HepG2 (cell line): ENCODE data around the gene RRBP1. TPM values are rescaled to one million over a fixed set of nuclear protein-coding genes. Genes with fewer than 3 reads are reported as not detected.

ENCODE experiments used
- CENPX ChIP-seq: sonication (generic); formaldehyde crosslinking; IDR thresholded peaks from 2 replicates; pipeline ENCODE4 v1.9.0; 2021; ENCODE audit warnings: mild to moderate bottlenecking, missing genetic modification reagents, moderate library complexity
- CHD2 ChIP-seq: IDR thresholded peaks from 2 replicates; pipeline ENCODE4 v1.6.1; 2011; ENCODE audit warnings: low read depth, low read length, improper control_type of control experiment
- GATAD2A ChIP-seq: IDR thresholded peaks from 2 replicates; pipeline ENCODE4 v1.6.1; 2016
- HOXA7 ChIP-seq: sonication (generic); formaldehyde crosslinking; IDR thresholded peaks from 2 replicates; pipeline ENCODE4 v1.8.1; 2022; ENCODE audit warnings: mild to moderate bottlenecking, missing genetic modification reagents, moderate library complexity
- JUN ChIP-seq: sonication (generic); formaldehyde crosslinking; IDR thresholded peaks from 2 replicates; pipeline ENCODE4 v1.4.0; 2020; ENCODE audit warnings: mild to moderate bottlenecking, missing genetic modification reagents
- TCF7 ChIP-seq: sonication (generic); IDR thresholded peaks from 2 replicates; pipeline ENCODE4 v1.6.1; 2016; ENCODE audit warnings: antibody characterized with exemption, low read depth
- TGIF2 ChIP-seq: IDR thresholded peaks from 2 replicates; pipeline ENCODE4 v1.6.1; 2016; ENCODE audit warnings: control low read depth, missing compliant biosample characterization
- U2AF2 ChIP-seq: fragments of 200-400 bp; formaldehyde crosslinking; IDR thresholded peaks from 2 replicates; pipeline ENCODE4 v1.6.1; 2017; ENCODE audit warnings: low read depth, mild to moderate bottlenecking, low read length
- ZFP82 ChIP-seq: sonication (generic); formaldehyde crosslinking; IDR thresholded peaks from 2 replicates; pipeline ENCODE4 v1.5.1; 2020; ENCODE audit warnings: mild to moderate bottlenecking, missing genetic modification reagents, borderline replicate concordance
- ZNF282 ChIP-seq: fragments of 450-650 bp; IDR thresholded peaks from 2 replicates; pipeline ENCODE4 v1.6.1; 2018; ENCODE audit not compliant: partially characterized antibody
- ZNF354B ChIP-seq: sonication (generic); formaldehyde crosslinking; IDR thresholded peaks from 2 replicates; pipeline ENCODE4 v1.8.0; 2022; ENCODE audit warnings: mild to moderate bottlenecking, missing genetic modification reagents
- ZNF644 ChIP-seq: IDR thresholded peaks from 2 replicates; pipeline ENCODE4 v1.6.1; 2016; ENCODE audit warnings: low read depth
- ZNF709 ChIP-seq: sonication (generic); formaldehyde crosslinking; IDR thresholded peaks from 2 replicates; pipeline ENCODE4 v1.5.0; 2020; ENCODE audit warnings: mild to moderate bottlenecking, missing genetic modification reagents
- ZNF766 ChIP-seq: sonication (generic); formaldehyde crosslinking; IDR thresholded peaks from 2 replicates; pipeline ENCODE4 v1.5.0; 2020; ENCODE audit warnings: missing genetic modification reagents, borderline replicate concordance
- polyA plus RNA-seq, 8 experiments: library from polyadenylated mRNA; depleted of rRNA in 3 of 8; stranded (reverse) in 7 of 8; unstranded in 1 of 8; fragments of >200 nt; fragmentation: Illumina TruSeq in 4 of 8; extraction: Trizol in 4 of 8; gene quantifications; 2 replicates each; pipeline versions ENCODE4 v1.2.1 to v1.2.3, GENCODE V29; 2011 to 2016; ENCODE audit warnings: low read depth in 4 of 8, missing spikeins in 1 of 8, mixed read lengths in 1 of 8; ENCODE audit not compliant: insufficient read depth in 1 of 8
- total RNA-seq, 5 experiments: library from RNA; depleted of rRNA; stranded (reverse); fragments of >200 nt; fragmentation: Illumina TruSeq; extraction: Trizol; gene quantifications; 2 replicates each; pipeline ENCODE4 v1.2.3, GENCODE V29; 2016; ENCODE audit warnings: low read depth in 1 of 5
- TF ChIP-seq, protein P1 (sequence below): IDR thresholded peaks from 2 replicates; pipeline ENCODE4 v1.6.1; 2016; ENCODE audit warnings: low read depth, missing genetic modification reagents, missing compliant biosample characterization
- TF ChIP-seq, protein P2 (sequence below): IDR thresholded peaks from 2 replicates; pipeline ENCODE4 v1.6.1; 2018; ENCODE audit warnings: missing genetic modification reagents
- TF ChIP-seq, protein P3 (sequence below): sonication (generic); formaldehyde crosslinking; conservative IDR thresholded peaks from 2 replicates; pipeline ENCODE4 v1.4.0; 2020; ENCODE audit warnings: missing genetic modification reagents
- TF ChIP-seq, protein P4 (sequence below): sonication (generic); formaldehyde crosslinking; IDR thresholded peaks from 2 replicates; pipeline ENCODE4 v1.5.1; 2020; ENCODE audit warnings: missing genetic modification reagents, mild to moderate bottlenecking, borderline replicate concordance

RRBP1 gene
- total and polyA plus RNA-seq, 2 of the 13 experiments (the other 11 are each of a cell fraction or from before 2014, with no cell fraction given): 150 to 222 TPM

DNA sequence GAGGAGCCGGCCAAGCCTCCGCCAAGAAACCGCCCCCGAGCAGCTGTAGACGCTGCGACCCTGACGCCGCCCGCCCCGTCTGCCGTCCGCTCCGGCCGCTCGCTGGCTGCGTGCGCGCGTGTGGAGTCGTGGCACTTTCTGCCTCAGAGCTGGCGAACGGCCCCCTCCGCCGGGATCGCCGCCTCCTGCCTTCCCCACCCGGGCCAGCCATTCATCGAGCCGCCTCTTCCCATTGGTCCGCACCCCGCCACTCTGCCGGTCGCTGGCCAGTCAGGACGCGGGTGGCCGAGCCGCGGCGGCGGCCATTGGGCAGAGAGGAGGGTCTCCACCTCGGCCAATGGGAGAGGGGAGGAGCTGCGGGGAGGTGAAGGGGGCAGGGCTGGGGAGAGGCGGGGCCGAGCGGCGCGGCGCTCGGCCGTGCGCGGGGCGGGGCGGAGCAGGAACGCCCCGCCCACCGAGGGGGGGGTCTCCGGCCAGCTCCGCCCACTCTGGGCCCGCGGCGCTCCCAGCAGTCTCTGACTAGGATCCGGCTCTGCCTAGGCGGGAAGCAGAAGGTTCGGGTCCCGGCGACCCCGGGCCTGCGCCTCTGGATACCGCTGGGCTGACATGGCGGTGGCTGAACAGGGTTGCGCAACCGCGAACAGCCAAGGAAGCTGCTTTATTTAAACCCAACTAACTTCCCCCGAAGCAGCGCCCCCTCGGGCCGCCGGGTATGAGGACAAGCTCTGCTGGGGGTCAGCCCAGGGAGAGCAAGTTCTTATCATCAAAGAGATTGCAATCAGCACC is at the start of gene RRBP1 (continued):
- TF ChIP-seq, protein P1, sequence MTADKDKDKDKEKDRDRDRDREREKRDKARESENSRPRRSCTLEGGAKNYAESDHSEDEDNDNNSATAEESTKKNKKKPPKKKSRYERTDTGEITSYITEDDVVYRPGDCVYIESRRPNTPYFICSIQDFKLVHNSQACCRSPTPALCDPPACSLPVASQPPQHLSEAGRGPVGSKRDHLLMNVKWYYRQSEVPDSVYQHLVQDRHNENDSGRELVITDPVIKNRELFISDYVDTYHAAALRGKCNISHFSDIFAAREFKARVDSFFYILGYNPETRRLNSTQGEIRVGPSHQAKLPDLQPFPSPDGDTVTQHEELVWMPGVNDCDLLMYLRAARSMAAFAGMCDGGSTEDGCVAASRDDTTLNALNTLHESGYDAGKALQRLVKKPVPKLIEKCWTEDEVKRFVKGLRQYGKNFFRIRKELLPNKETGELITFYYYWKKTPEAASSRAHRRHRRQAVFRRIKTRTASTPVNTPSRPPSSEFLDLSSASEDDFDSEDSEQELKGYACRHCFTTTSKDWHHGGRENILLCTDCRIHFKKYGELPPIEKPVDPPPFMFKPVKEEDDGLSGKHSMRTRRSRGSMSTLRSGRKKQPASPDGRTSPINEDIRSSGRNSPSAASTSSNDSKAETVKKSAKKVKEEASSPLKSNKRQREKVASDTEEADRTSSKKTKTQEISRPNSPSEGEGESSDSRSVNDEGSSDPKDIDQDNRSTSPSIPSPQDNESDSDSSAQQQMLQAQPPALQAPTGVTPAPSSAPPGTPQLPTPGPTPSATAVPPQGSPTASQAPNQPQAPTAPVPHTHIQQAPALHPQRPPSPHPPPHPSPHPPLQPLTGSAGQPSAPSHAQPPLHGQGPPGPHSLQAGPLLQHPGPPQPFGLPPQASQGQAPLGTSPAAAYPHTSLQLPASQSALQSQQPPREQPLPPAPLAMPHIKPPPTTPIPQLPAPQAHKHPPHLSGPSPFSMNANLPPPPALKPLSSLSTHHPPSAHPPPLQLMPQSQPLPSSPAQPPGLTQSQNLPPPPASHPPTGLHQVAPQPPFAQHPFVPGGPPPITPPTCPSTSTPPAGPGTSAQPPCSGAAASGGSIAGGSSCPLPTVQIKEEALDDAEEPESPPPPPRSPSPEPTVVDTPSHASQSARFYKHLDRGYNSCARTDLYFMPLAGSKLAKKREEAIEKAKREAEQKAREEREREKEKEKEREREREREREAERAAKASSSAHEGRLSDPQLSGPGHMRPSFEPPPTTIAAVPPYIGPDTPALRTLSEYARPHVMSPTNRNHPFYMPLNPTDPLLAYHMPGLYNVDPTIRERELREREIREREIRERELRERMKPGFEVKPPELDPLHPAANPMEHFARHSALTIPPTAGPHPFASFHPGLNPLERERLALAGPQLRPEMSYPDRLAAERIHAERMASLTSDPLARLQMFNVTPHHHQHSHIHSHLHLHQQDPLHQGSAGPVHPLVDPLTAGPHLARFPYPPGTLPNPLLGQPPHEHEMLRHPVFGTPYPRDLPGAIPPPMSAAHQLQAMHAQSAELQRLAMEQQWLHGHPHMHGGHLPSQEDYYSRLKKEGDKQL (CRISPR knock-in tag): peak; percentile 74
- peak; percentile 99 for TF ChIP-seq ZNF644
- no peak; the same call in 1 of the 2 replicates for TF ChIP-seq ZFP82
- TF ChIP-seq HOXA7 (CRISPR knock-in tag): no peak
- TF ChIP-seq, protein P2, sequence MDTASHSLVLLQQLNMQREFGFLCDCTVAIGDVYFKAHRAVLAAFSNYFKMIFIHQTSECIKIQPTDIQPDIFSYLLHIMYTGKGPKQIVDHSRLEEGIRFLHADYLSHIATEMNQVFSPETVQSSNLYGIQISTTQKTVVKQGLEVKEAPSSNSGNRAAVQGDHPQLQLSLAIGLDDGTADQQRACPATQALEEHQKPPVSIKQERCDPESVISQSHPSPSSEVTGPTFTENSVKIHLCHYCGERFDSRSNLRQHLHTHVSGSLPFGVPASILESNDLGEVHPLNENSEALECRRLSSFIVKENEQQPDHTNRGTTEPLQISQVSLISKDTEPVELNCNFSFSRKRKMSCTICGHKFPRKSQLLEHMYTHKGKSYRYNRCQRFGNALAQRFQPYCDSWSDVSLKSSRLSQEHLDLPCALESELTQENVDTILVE (CRISPR knock-in tag): peak; percentile 83
- TF ChIP-seq CHD2: peak; percentile 80
- TF ChIP-seq, protein P3, sequence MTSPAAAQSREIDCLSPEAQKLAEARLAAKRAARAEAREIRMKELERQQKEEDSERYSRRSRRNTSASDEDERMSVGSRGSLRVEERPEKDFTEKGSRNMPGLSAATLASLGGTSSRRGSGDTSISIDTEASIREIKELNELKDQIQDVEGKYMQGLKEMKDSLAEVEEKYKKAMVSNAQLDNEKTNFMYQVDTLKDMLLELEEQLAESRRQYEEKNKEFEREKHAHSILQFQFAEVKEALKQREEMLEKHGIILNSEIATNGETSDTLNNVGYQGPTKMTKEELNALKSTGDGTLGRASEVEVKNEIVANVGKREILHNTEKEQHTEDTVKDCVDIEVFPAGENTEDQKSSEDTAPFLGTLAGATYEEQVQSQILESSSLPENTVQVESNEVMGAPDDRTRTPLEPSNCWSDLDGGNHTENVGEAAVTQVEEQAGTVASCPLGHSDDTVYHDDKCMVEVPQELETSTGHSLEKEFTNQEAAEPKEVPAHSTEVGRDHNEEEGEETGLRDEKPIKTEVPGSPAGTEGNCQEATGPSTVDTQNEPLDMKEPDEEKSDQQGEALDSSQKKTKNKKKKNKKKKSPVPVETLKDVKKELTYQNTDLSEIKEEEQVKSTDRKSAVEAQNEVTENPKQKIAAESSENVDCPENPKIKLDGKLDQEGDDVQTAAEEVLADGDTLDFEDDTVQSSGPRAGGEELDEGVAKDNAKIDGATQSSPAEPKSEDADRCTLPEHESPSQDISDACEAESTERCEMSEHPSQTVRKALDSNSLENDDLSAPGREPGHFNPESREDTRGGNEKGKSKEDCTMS (CRISPR knock-in tag): 0 out of 2 replicates have a peak, but pooled peaks have one; percentile 65
- TF ChIP-seq TGIF2 (CRISPR knock-in tag): no peak; the same call in 1 of the 2 replicates
- TF ChIP-seq ZNF282: no peak
- peak; percentile 76; the same call in 1 of the 2 replicates for TF ChIP-seq TCF7
- 0 out of 2 replicates have a peak, but pooled peaks have one; percentile 82 for TF ChIP-seq ZNF354B (CRISPR knock-in tag)
- peak; percentile 87; the same call in 1 of the 2 replicates for TF ChIP-seq ZNF766
- TF ChIP-seq ZNF709 (CRISPR knock-in tag): peak; percentile 73; the same call in 1 of the 2 replicates
- TF ChIP-seq GATAD2A: peak; percentile 94
- no peak for TF ChIP-seq JUN (CRISPR knock-in tag)
- TF ChIP-seq, protein P4, sequence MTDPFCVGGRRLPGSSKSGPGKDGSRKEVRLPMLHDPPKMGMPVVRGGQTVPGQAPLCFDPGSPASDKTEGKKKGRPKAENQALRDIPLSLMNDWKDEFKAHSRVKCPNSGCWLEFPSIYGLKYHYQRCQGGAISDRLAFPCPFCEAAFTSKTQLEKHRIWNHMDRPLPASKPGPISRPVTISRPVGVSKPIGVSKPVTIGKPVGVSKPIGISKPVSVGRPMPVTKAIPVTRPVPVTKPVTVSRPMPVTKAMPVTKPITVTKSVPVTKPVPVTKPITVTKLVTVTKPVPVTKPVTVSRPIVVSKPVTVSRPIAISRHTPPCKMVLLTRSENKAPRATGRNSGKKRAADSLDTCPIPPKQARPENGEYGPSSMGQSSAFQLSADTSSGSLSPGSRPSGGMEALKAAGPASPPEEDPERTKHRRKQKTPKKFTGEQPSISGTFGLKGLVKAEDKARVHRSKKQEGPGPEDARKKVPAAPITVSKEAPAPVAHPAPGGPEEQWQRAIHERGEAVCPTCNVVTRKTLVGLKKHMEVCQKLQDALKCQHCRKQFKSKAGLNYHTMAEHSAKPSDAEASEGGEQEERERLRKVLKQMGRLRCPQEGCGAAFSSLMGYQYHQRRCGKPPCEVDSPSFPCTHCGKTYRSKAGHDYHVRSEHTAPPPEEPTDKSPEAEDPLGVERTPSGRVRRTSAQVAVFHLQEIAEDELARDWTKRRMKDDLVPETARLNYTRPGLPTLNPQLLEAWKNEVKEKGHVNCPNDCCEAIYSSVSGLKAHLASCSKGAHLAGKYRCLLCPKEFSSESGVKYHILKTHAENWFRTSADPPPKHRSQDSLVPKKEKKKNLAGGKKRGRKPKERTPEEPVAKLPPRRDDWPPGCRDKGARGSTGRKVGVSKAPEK: no peak; the same call in 1 of the 2 replicates
- TF ChIP-seq U2AF2: no peak
- no peak for TF ChIP-seq CENPX (CRISPR knock-in tag)
